Progenitor cell of endocrine pancreas (in vitro differentiated cells): Measurements from ENCODE around the gene CACNB4. TPM values are rescaled to one million over a fixed set of nuclear protein-coding genes. Genes with fewer than 3 reads are reported as not detected.

ENCODE experiments used
- DNase-seq: peaks from one replicate; pipeline ENCODE4 v3.0.0; 2021; ENCODE audit warnings: low spot score; ENCODE audit not compliant: unreplicated experiment
- H3K27ac Mint-ChIP-seq: 2 replicates; pipeline ENCODE4 v1.8.0; 2021; ENCODE audit warnings: mild to moderate bottlenecking, moderate library complexity, mixed read lengths
- H3K27me3 Mint-ChIP-seq: 2 replicates; pipeline ENCODE4 v1.8.0; 2021; ENCODE audit warnings: mixed read lengths
- H3K36me3 Mint-ChIP-seq: 2 replicates; pipeline ENCODE4 v1.8.0; 2022; ENCODE audit warnings: mixed read lengths; ENCODE audit not compliant: insufficient read depth
- H3K4me1 Mint-ChIP-seq: 2 replicates; pipeline ENCODE4 v1.8.0; 2021; ENCODE audit warnings: low read depth, mixed read lengths
- H3K4me3 Mint-ChIP-seq: 2 replicates; pipeline ENCODE4 v1.8.0; 2021; ENCODE audit warnings: low read depth, mild to moderate bottlenecking, moderate library complexity, mixed read lengths
- H3K9me3 Mint-ChIP-seq: 2 replicates; pipeline ENCODE4 v1.8.0; 2021; ENCODE audit warnings: low read depth, mixed read lengths
- CTCF ChIP-seq: fragments of 200-600 bp; sonication (generic); IDR thresholded peaks from one replicate; pipeline ENCODE4 v1.5.0; 2021; ENCODE audit warnings: antibody characterized with exemption, mild to moderate bottlenecking; ENCODE audit not compliant: unreplicated experiment
- total RNA-seq: library from RNA; stranded (reverse); gene quantifications from 2 replicates; pipeline ENCODE4 v1.2.1, GENCODE V29; 2021

The CACNB4 gene
- total RNA-seq, 1 donor from 2014 or later: 2.5 TPM

GRCh38 chr2:151872463-151872862 lies 226.4 kb downstream of the CACNB4 start:
- DNase-seq: no peak
- Mint-ChIP-seq H3K4me3 (no peak overlapping the region), H3K36me3 (peaks cover 2% of the 10 kb centered on the region), H3K9me3 (no peaks in the 10 kb centered on the region), H3K27ac (no peak overlapping the region), H3K4me1 (peaks cover 3% of the 10 kb centered on the region), H3K27me3 (no peaks in the 10 kb centered on the region)
- TF ChIP-seq CTCF: no peak

- no peaks in the 10 kb centered on the region for H3K9me3 Mint-ChIP-seq
- H3K36me3 Mint-ChIP-seq: no peaks in the 10 kb centered on the region
- no peak overlapping the region for H3K4me3 Mint-ChIP-seq
- H3K4me1 Mint-ChIP-seq: no peaks in the 10 kb centered on the region
- DNase-seq: no peak
- no peak for TF ChIP-seq CTCF
- H3K27me3 Mint-ChIP-seq: no peaks in the 10 kb centered on the region
- H3K27ac Mint-ChIP-seq: no peak overlapping the region
Measured at GRCh38 chr2:151869291-151869690, 229.6 kb downstream of the CACNB4 start.

GRCh38 chr2:151862700-151863099 lies 236.1 kb downstream of the CACNB4 start:
- H3K4me1 Mint-ChIP-seq: no peaks in the 10 kb centered on the region
- no peak overlapping the region for H3K27ac Mint-ChIP-seq
- no peaks in the 10 kb centered on the region for H3K36me3 Mint-ChIP-seq
- no peak for TF ChIP-seq CTCF
- H3K4me3 Mint-ChIP-seq: no peak overlapping the region
- no peaks in the 10 kb centered on the region for H3K9me3 Mint-ChIP-seq
- DNase-seq: no peak
- H3K27me3 Mint-ChIP-seq: no peaks in the 10 kb centered on the region

DNA sequence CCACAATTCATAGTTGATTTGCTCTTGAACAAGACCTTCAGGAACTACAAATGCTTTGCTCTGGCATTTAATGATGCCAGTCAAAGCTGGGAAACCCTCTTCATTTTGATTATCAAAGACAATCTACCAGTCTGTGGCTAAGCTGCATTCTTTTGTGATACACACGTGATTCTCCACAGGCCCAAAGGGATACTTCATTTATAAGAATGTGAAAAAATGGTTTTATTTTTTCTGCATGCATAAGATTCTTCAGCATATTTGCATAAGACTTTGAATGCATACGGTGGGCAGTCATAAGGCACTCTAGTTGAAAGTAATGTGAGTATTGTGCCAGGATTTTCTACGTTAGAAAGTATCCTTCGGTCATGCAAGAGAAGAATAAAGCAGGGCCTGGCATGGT lies 237.7 kb downstream of the CACNB4 start:
- Mint-ChIP-seq H3K27me3 (no peaks in the 10 kb centered on the region), H3K36me3 (no peaks in the 10 kb centered on the region), H3K9me3 (no peaks in the 10 kb centered on the region), H3K4me3 (no peak overlapping the region), H3K4me1 (no peaks in the 10 kb centered on the region), H3K27ac (no peak overlapping the region)
- TF ChIP-seq CTCF: no peak
- DNase-seq: no peak

DNA sequence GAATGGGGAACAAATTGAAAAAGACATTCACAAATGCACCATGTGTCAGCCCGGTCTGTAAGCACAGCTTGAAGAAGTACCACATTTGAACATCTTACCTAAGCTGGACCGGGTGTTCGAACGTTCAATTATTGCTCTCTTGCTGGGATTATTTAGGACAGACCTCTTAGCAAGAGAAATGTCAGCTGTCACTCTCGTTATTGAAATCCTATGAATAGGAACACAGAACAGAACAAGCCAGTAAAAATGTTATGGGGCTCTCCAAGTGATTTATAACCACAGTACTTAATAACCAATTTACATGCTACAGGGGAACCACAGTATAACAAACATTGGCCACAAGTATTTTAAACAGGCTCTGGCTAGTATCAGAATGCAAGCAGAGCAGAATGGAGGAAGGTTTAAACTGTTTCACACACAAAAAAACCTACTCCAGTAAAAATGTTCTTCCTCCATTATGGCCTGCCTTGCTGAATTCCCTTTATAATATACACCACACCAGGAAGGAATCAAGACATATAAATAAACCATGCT lies 238.2 kb downstream of the CACNB4 start:
- TF ChIP-seq CTCF: no peak
- Mint-ChIP-seq H3K9me3 (no peaks in the 10 kb centered on the region), H3K4me3 (no peak overlapping the region), H3K27me3 (no peaks in the 10 kb centered on the region), H3K27ac (no peak overlapping the region), H3K36me3 (no peaks in the 10 kb centered on the region), H3K4me1 (no peaks in the 10 kb centered on the region)
- no peak for DNase-seq
